ENCODE data around the gene CNN3. TPM values are rescaled to one million over a fixed set of nuclear protein-coding genes. Genes with fewer than 3 reads are reported as not detected.

Gene CNN3
- total RNA-seq, 4 donors from 2014 or later, result 89.9 to 116 (median 96.2) TPM

GRCh38 chr1:94940738-94941137 is 13.8 kb upstream of the CNN3 start:
- H3K27me3 ChIP-seq, result no peaks in the 10 kb centered on the region
- H3K36me3 ChIP-seq, result no peaks in the 10 kb centered on the region
- H3K9me3 ChIP-seq, result no peaks in the 10 kb centered on the region
- H3K4me1 ChIP-seq, result no peaks in the 10 kb centered on the region
- no peak overlapping the region for H3K27ac ChIP-seq
- no peak for TF ChIP-seq POLR2A (IDR thresholded peaks at IDR 0.05)
- TF ChIP-seq, protein P1, sequence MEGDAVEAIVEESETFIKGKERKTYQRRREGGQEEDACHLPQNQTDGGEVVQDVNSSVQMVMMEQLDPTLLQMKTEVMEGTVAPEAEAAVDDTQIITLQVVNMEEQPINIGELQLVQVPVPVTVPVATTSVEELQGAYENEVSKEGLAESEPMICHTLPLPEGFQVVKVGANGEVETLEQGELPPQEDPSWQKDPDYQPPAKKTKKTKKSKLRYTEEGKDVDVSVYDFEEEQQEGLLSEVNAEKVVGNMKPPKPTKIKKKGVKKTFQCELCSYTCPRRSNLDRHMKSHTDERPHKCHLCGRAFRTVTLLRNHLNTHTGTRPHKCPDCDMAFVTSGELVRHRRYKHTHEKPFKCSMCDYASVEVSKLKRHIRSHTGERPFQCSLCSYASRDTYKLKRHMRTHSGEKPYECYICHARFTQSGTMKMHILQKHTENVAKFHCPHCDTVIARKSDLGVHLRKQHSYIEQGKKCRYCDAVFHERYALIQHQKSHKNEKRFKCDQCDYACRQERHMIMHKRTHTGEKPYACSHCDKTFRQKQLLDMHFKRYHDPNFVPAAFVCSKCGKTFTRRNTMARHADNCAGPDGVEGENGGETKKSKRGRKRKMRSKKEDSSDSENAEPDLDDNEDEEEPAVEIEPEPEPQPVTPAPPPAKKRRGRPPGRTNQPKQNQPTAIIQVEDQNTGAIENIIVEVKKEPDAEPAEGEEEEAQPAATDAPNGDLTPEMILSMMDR (IDR thresholded peaks at IDR 0.05), result no peak
- H3K4me3 ChIP-seq, result no peak overlapping the region
- DNase-seq, result no peak

GRCh38 chr1:94937820-94938219 is 10.9 kb upstream of the CNN3 start:
- Histone ChIP-seq H3K9me3 (no peaks in the 10 kb centered on the region), H3K4me1 (no peaks in the 10 kb centered on the region), H3K27me3 (no peaks in the 10 kb centered on the region), H3K27ac (no peak overlapping the region), H3K4me3 (no peak overlapping the region), H3K36me3 (no peaks in the 10 kb centered on the region)
- TF ChIP-seq, protein P1 (IDR thresholded peaks at IDR 0.05), result no peak
- TF ChIP-seq POLR2A (IDR thresholded peaks at IDR 0.05), result no peak
- DNase-seq, result no peak

GRCh38 chr1:94936861-94937620 is 10.1 kb upstream of the CNN3 start:
- Histone ChIP-seq H3K36me3 (no peaks in the 10 kb centered on the region), H3K27me3 (no peaks in the 10 kb centered on the region), H3K27ac (no peak overlapping the region), H3K4me1 (no peaks in the 10 kb centered on the region), H3K4me3 (no peak overlapping the region), H3K9me3 (no peaks in the 10 kb centered on the region)
- DNase-seq, result no peak
- TF ChIP-seq, protein P1 (IDR thresholded peaks at IDR 0.05), result no peak
- TF ChIP-seq POLR2A (IDR thresholded peaks at IDR 0.05), result no peak

- no peak overlapping the region for H3K27ac ChIP-seq
- no peaks in the 10 kb centered on the region for H3K27me3 ChIP-seq
- TF ChIP-seq POLR2A (IDR thresholded peaks at IDR 0.05), result no peak
- TF ChIP-seq, protein P1 (IDR thresholded peaks at IDR 0.05), result no peak
- no peaks in the 10 kb centered on the region for H3K4me1 ChIP-seq
- DNase-seq, result no peak
- no peak overlapping the region for H3K4me3 ChIP-seq
- no peaks in the 10 kb centered on the region for H3K9me3 ChIP-seq
- no peaks in the 10 kb centered on the region for H3K36me3 ChIP-seq
Measured at GRCh38 chr1:94935476-94935875, 8.6 kb upstream of the CNN3 start.

DNA sequence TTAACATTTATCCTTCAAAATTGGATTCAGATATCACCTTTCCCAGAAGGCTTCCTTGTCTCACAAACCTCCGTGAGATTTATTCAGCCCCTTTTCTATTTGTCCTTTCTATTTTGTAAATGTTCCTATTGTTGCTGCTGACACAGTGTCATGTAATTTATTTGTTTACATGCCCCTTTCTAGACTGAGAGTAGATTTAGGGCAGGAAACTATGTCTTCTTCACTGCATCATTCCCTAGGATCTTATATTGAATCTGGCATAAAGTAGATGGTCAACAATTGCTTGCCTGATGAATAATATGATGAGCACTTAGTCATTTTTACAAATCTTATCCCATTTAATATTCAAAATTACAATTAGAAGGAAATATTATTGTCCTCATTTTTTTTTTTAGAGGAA is 8.1 kb upstream of the CNN3 start:
- Histone ChIP-seq H3K4me1 (peaks cover 0 to 3% (median 0%) of the 10 kb centered on the region in 4 donors), H3K9me3 (no peaks in the 10 kb centered on the region), H3K27me3 (no peaks in the 10 kb centered on the region), H3K27ac (no peak overlapping the region), H3K4me3 (no peak overlapping the region), H3K36me3 (no peaks in the 10 kb centered on the region)
- DNase-seq, result no peak
- no peak for TF ChIP-seq POLR2A (IDR thresholded peaks at IDR 0.05)
- TF ChIP-seq, protein P1 (IDR thresholded peaks at IDR 0.05), result no peak
